CD4-positive, CD25-positive, alpha-beta regulatory T cell (primary cell): ENCODE data around the gene DLG2. TPM values are rescaled to one million over a fixed set of nuclear protein-coding genes. Genes with fewer than 3 reads are reported as not detected.

Source experiments
- ATAC-seq, 2 donors: fragments of 150-1000 bp; cut with Tn5 transposase; one replicate each; pipeline ENCODE4 v1.10.0; 2021; ENCODE audit warnings: low read depth in 2 of 2, moderate number of reproducible peaks in 2 of 2, moderate library complexity in 1 of 2
- DNase-seq, 3 donors: peaks; one replicate each; pipeline versions ENCODE4 v3.0.0 to v3.0.0-alpha.2; 2012 to 2022; ENCODE audit warnings: mixed read lengths in 1 of 3
- H3K27ac ChIP-seq: one replicate; pipeline ENCODE4 v1.7.0; 2013; ENCODE audit warnings: mild to moderate bottlenecking, low read length; ENCODE audit not compliant: insufficient read depth, poor library complexity, severe bottlenecking
- H3K27me3 ChIP-seq: one replicate; pipeline ENCODE4 v1.7.0; 2013; ENCODE audit warnings: low read length; ENCODE audit not compliant: control insufficient read depth, insufficient read depth
- H3K36me3 ChIP-seq: one replicate; pipeline ENCODE4 v1.7.0; 2013; ENCODE audit warnings: mild to moderate bottlenecking, low read length, moderate library complexity; ENCODE audit not compliant: control insufficient read depth, insufficient read depth
- H3K4me1 ChIP-seq: 2 replicates; pipeline ENCODE4 v1.7.0; 2013; ENCODE audit warnings: mild to moderate bottlenecking, low read length; ENCODE audit not compliant: insufficient read depth, control insufficient read depth, poor library complexity, severe bottlenecking
- H3K4me3 ChIP-seq: one replicate; pipeline ENCODE4 v1.7.0; 2013; ENCODE audit warnings: low read depth, mild to moderate bottlenecking, low read length, moderate library complexity
- H3K9me3 ChIP-seq, 2 experiments: 1 replicate in 1 of 2; 2 replicates in 1 of 2; pipeline ENCODE4 v1.7.0; 2013; ENCODE audit warnings: low read length in 2 of 2, mild to moderate bottlenecking in 1 of 2, moderate library complexity in 1 of 2; ENCODE audit not compliant: control insufficient read depth in 2 of 2
- H3K27ac Mint-ChIP-seq, 3 donors: one replicate each; pipeline ENCODE4 v1.8.0; 2020 to 2022; ENCODE audit warnings: mild to moderate bottlenecking in 3 of 3, mixed read lengths in 3 of 3, moderate library complexity in 2 of 3
- H3K27me3 Mint-ChIP-seq: one replicate; pipeline ENCODE4 v1.8.0; 2022; ENCODE audit warnings: mild to moderate bottlenecking, mixed read lengths
- H3K36me3 Mint-ChIP-seq: one replicate; pipeline ENCODE4 v1.8.0; 2020; ENCODE audit warnings: mixed read lengths
- H3K4me1 Mint-ChIP-seq, 4 donors: one replicate each; pipeline ENCODE4 v1.8.0; 2020 to 2022; ENCODE audit warnings: mixed read lengths in 4 of 4, mild to moderate bottlenecking in 1 of 4
- H3K4me3 Mint-ChIP-seq, 4 donors: one replicate each; pipeline ENCODE4 v1.8.0; 2020 to 2022; ENCODE audit warnings: mild to moderate bottlenecking in 4 of 4, mixed read lengths in 4 of 4, moderate library complexity in 3 of 4
- H3K9me3 Mint-ChIP-seq, 7 donors: one replicate each; pipeline ENCODE4 v1.8.0; 2020 to 2022; ENCODE audit warnings: mixed read lengths in 7 of 7, mild to moderate bottlenecking in 3 of 7, moderate library complexity in 2 of 7
- polyA plus RNA-seq, 4 donors: library from polyadenylated mRNA; unstranded; fragments of 300-500 nt; fragmentation: Illumina TruSeq; gene quantifications; one replicate each; pipeline ENCODE4 v1.2.3, GENCODE V29; 2021
- total RNA-seq: library from RNA; stranded (reverse); gene quantifications from one replicate; pipeline ENCODE4 v1.2.3, GENCODE V29; 2022

The DLG2 gene
- total and polyA plus RNA-seq, 5 donors from 2014 or later: 0.26 to 2.0 (median 0.94) TPM

DNA sequence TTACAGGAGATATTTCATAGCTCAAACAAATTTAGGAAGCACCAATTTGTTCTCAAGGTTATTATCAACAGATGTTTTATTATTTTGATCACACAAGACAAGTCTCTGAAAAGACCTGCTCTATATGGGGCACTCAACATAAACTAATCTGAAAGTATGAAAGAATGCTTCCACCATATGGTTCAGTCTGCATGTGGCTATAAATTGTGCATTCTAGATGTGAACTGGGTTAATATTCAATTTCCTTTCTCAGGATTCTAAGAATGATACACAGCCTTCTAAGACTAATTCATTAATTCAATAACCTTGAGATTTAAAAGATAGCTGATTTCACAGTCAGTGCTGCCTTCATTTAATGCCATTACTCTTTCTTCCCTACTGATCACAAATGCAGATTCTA is 1489.6 kb downstream of the DLG2 start:
- H3K9me3 Mint-ChIP-seq: peaks cover 0 to 17% (median 8%) of the 10 kb centered on the region in 7 donors
- no peaks in the 10 kb centered on the region for H3K27me3 ChIP-seq
- no peaks in the 10 kb centered on the region for H3K4me1 ChIP-seq
- H3K27ac ChIP-seq: no peak overlapping the region
- H3K36me3 ChIP-seq: no peaks in the 10 kb centered on the region
- no peak overlapping the region for H3K4me3 ChIP-seq
- no peak for DNase-seq
- ATAC-seq: no peak
- no peak overlapping the region for H3K27ac Mint-ChIP-seq
- H3K36me3 Mint-ChIP-seq: no peaks in the 10 kb centered on the region
- no peaks in the 10 kb centered on the region for H3K27me3 Mint-ChIP-seq
- H3K4me3 Mint-ChIP-seq: no peak overlapping the region
- no peaks in the 10 kb centered on the region for H3K9me3 ChIP-seq
- no peaks in the 10 kb centered on the region for H3K4me1 Mint-ChIP-seq

DNA sequence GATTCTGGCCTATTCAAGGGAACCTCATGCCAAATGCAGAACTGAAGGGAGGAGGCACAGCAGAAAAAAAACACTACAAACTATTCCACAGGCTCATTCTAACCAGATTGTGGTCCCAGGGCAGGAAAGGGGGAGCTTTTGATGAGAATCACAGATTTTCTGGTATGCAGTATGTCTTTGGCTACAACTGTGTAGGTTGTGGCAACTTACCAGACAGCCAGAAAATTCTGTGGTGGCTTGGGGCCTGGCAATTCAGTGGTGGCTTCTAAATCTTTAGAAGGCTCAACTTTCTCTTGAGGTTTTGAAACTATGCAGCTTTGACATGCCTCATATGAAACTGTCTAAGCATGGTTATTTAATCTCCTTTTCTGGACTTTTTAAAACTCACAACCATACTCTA is 1490.2 kb downstream of the DLG2 start:
- DNase-seq (no peak), ATAC-seq (no peak)
- Histone ChIP-seq H3K9me3 (no peaks in the 10 kb centered on the region), H3K4me1 (no peaks in the 10 kb centered on the region), H3K4me3 (no peak overlapping the region), H3K27me3 (no peaks in the 10 kb centered on the region), H3K27ac (no peak overlapping the region), H3K36me3 (no peaks in the 10 kb centered on the region)
- Mint-ChIP-seq H3K4me3 (no peak overlapping the region), H3K9me3 (peaks cover 0 to 23% (median 8%) of the 10 kb centered on the region in 7 donors), H3K4me1 (no peaks in the 10 kb centered on the region), H3K27me3 (no peaks in the 10 kb centered on the region), H3K27ac (no peak overlapping the region), H3K36me3 (no peaks in the 10 kb centered on the region)

DNA sequence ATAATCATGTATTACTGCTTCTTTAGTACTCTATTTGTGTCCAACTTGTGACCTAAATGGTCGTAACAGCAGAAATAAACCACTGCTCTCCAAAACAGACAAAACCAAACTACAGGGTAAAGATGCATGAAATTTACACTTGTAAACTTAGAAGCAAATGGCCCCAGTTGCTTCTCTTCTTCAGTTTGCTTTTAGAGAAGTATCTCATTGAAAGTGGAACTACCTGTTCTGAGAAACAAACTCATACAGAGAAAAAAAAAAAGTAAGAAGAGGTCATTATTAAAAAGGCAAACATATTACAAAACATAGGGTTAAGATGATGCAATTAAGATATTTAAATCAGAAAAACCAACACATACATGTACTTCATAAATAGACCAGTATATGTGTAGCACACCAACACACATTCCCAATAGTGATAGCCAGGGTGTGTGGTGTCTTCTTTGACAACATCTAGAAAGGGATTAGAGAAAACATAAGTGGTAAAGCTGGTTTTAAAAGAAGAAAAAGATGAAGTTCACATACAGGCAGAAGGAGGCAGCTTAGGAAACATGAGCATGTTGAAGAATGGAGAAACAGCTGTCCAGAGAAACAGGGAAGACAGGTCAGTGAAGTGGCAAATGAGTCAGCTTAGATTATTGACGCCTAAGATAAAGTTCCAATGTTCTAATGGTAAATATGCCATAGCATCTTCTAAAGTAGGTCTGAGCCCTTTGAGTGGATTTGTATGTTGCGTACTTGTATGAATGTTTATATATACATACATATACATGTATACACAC is 1496.3 kb downstream of the DLG2 start:
- ATAC-seq (no peak), DNase-seq (no peak)
- Histone ChIP-seq H3K9me3 (no peaks in the 10 kb centered on the region), H3K4me1 (no peaks in the 10 kb centered on the region), H3K27ac (no peak overlapping the region), H3K27me3 (no peaks in the 10 kb centered on the region), H3K4me3 (no peak overlapping the region), H3K36me3 (no peaks in the 10 kb centered on the region)
- H3K9me3 Mint-ChIP-seq: peaks cover 0 to 37% (median 4%) of the 10 kb centered on the region in 7 donors
- no peaks in the 10 kb centered on the region for H3K4me1 Mint-ChIP-seq
- H3K27me3 Mint-ChIP-seq: no peaks in the 10 kb centered on the region
- H3K4me3 Mint-ChIP-seq: no peak overlapping the region
- H3K27ac Mint-ChIP-seq: no peak overlapping the region
- no peaks in the 10 kb centered on the region for H3K36me3 Mint-ChIP-seq

DNA sequence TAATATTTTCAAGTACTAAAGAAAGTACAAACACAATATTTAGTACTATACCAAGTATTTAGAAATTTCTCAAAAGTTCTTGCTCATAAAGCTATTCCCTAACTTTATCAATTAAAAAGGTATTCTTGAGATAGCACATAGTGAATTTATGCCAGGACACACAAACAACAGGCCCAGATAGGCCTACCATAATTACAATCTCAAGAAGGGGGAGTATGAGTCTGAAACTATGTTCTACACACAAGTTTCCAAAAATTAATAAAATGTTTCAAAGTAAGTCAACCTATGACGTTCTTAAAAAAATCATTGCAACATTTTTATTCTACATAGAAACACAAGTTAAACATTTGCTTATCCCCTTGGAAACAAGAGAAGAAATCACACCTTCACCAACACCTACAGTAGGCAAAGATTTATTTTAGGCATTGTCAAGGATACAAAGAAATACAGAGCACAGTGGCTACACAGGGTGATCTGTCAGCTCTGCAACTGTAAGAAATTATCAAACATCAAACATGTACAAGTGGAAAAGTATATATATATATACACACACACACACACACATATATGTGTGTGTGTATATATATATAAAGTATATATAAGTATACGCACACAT is 1497.1 kb downstream of the DLG2 start:
- no peaks in the 10 kb centered on the region for H3K27me3 ChIP-seq
- Mint-ChIP-seq H3K9me3 (peaks cover 0 to 30% (median 4%) of the 10 kb centered on the region in 7 donors), H3K36me3 (no peaks in the 10 kb centered on the region), H3K4me1 (no peaks in the 10 kb centered on the region), H3K27me3 (no peaks in the 10 kb centered on the region), H3K27ac (no peak overlapping the region), H3K4me3 (no peak overlapping the region)
- ATAC-seq (no peak), DNase-seq (no peak)
- H3K36me3 ChIP-seq: no peaks in the 10 kb centered on the region
- no peaks in the 10 kb centered on the region for H3K4me1 ChIP-seq
- H3K27ac ChIP-seq: no peak overlapping the region
- H3K4me3 ChIP-seq: no peak overlapping the region
- no peaks in the 10 kb centered on the region for H3K9me3 ChIP-seq

DNA sequence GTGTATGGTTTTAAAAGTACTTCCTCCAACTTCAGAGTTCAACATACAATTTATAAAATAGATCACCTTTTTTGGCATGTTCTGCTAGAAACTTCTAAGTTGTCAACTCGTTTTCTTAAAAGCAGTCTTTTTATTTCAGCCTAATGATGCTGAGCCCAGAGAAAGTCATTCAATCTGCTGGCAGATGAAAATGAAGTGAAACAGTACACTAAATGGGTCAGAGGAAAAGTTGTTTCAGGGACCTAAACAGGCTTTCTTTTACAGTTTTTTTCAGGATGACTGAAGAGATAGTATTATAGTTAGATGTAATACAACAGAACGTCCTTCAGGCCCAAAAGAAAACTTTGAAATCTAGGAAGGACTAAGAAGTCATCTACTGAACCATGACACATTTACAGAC is 1498.3 kb downstream of the DLG2 start:
- Histone ChIP-seq H3K27me3 (no peaks in the 10 kb centered on the region), H3K36me3 (no peaks in the 10 kb centered on the region), H3K4me3 (no peak overlapping the region), H3K9me3 (no peaks in the 10 kb centered on the region), H3K4me1 (no peaks in the 10 kb centered on the region), H3K27ac (no peak overlapping the region)
- Mint-ChIP-seq H3K27ac (no peak overlapping the region), H3K36me3 (no peaks in the 10 kb centered on the region), H3K4me3 (no peak overlapping the region), H3K27me3 (no peaks in the 10 kb centered on the region), H3K9me3 (peaks cover 0 to 35% (median 3%) of the 10 kb centered on the region in 7 donors), H3K4me1 (no peaks in the 10 kb centered on the region)
- ATAC-seq (no peak), DNase-seq (no peak)

DNA sequence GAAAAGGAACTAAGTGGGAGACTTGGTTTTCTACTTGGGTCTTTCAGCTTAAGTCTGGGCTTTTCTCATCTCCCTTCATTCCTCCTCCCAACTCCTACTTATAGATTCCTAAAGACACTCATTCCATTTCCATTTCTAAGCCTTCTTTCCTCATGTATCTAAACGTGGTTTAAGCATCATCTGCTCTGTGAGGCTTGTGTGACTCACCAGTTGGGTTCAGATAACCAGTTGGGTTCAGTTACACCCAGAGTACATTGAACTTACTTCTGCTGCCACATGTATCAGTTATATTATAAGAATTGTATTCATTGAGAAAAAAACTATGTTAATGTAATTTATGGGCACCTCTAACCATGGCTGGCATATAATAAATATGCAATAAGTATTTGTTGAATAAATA is 1509.8 kb downstream of the DLG2 start:
- no peak for ATAC-seq
- Mint-ChIP-seq H3K4me3 (no peak overlapping the region), H3K27me3 (no peaks in the 10 kb centered on the region), H3K9me3 (peaks cover 0 to 22% (median 6%) of the 10 kb centered on the region in 7 donors), H3K27ac (no peak overlapping the region), H3K4me1 (no peaks in the 10 kb centered on the region), H3K36me3 (no peaks in the 10 kb centered on the region)
- Histone ChIP-seq H3K4me1 (no peaks in the 10 kb centered on the region), H3K36me3 (no peaks in the 10 kb centered on the region), H3K27ac (no peak overlapping the region), H3K9me3 (no peaks in the 10 kb centered on the region), H3K4me3 (no peak overlapping the region), H3K27me3 (no peaks in the 10 kb centered on the region)
- no peak for DNase-seq

DNA sequence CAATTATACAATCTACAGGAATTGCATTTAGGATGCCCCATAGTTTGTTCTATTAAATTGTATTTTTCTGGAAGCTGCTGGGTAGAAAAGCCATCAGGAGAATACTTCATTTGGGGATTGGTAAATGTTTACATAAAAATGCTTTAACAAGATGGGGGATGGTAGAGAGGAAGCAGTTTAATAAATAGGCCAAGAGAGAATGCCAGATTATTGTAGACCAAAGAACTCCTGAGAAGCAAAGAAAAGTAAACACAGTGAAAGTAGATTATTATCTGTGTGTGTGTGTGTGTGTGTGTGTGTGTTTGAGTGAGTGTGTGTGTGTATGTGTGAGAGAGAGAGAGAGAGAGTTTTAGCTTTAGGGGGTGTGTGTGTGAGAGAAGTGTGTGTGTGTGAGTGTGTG is 1520.6 kb downstream of the DLG2 start:
- Mint-ChIP-seq H3K9me3 (peaks cover 0 to 15% (median 2%) of the 10 kb centered on the region in 7 donors), H3K4me1 (no peaks in the 10 kb centered on the region), H3K27ac (no peak overlapping the region), H3K27me3 (no peaks in the 10 kb centered on the region), H3K36me3 (no peaks in the 10 kb centered on the region), H3K4me3 (no peak overlapping the region)
- Histone ChIP-seq H3K4me1 (no peaks in the 10 kb centered on the region), H3K27me3 (no peaks in the 10 kb centered on the region), H3K36me3 (no peaks in the 10 kb centered on the region), H3K9me3 (no peaks in the 10 kb centered on the region), H3K4me3 (no peak overlapping the region), H3K27ac (no peak overlapping the region)
- DNase-seq (no peak), ATAC-seq (no peak)

DNA sequence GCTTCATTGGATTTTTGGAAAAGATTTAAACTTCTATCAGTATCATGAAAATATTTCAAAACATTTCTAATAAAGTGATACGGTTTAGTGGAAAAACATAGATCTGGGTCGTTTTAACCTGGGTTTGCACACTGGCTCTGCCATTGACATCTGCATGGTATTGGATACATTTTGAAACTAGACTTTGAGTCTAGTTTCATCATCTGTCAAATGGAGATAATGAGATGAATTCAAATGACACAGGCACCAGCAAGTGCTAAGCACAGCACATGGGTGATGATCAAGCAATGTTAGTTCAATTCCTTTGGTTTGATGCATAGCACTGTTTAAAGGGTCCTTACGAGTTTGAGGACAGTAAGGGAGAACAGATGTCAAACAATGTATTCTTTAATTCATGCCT is 1522.0 kb downstream of the DLG2 start:
- ATAC-seq (no peak), DNase-seq (no peak)
- no peaks in the 10 kb centered on the region for H3K36me3 ChIP-seq
- no peaks in the 10 kb centered on the region for H3K27me3 ChIP-seq
- no peaks in the 10 kb centered on the region for H3K4me1 ChIP-seq
- H3K36me3 Mint-ChIP-seq: no peaks in the 10 kb centered on the region
- H3K27ac Mint-ChIP-seq: no peak overlapping the region
- no peaks in the 10 kb centered on the region for H3K4me1 Mint-ChIP-seq
- no peaks in the 10 kb centered on the region for H3K27me3 Mint-ChIP-seq
- H3K9me3 Mint-ChIP-seq: peaks cover 0 to 12% (median 2%) of the 10 kb centered on the region in 7 donors
- no peak overlapping the region for H3K4me3 Mint-ChIP-seq
- H3K4me3 ChIP-seq: no peak overlapping the region
- H3K9me3 ChIP-seq: no peaks in the 10 kb centered on the region
- no peak overlapping the region for H3K27ac ChIP-seq
